Endothelial cell of umbilical vein (primary cell): ENCODE measurements around the gene MYLK. TPM values are rescaled to one million over a fixed set of nuclear protein-coding genes. Genes with fewer than 3 reads are reported as not detected.

ENCODE experiments used
- BruUV-seq: library from RNA; stranded (reverse); fragments of 400-500 nt; replicated peaks from 2 replicates; lab custom pipeline; 2021; lab: Mats Ljungman, UMichigan
- CTCF ChIA-PET: fragments of 300-600, 350-600 bp; sonication (Branson Sonifier 250); formaldehyde crosslinking; loops from one replicate; lab custom pipeline; 2021; ENCODE audit warnings: antibody characterized with exemption, inconsistent platforms; lab: Charles Lee
- POLR2A ChIA-PET: fragments of 300-600, 350-600 bp; sonication (Branson Sonifier 250); formaldehyde crosslinking; loops from one replicate; lab custom pipeline; 2021; ENCODE audit warnings: antibody characterized with exemption, inconsistent platforms; lab: Charles Lee
- DNase-seq: peaks from one replicate; pipeline ENCODE4 v3.0.0-alpha.2; 2011; ENCODE audit warnings: low read depth, low spot score
- FAIRE-seq: peaks from 2 replicates; lab custom pipeline; 2011; peaks lifted over from hg19 to GRCh38; lab: Jason Lieb, UNC
- H2AFZ ChIP-seq: 2 replicates; pipeline ENCODE4 v1.6.0; 2012; ENCODE audit warnings: low read depth, low read length, control low read depth, inconsistent platforms
- H3K27ac ChIP-seq: 2 replicates; pipeline ENCODE4 v1.5.1; 2011; ENCODE audit warnings: low read depth, mild to moderate bottlenecking, control low read depth, low read length, moderate library complexity; ENCODE audit not compliant: insufficient read depth
- H3K27me3 ChIP-seq, 2 experiments: 2 replicates each; pipeline versions ENCODE4 v1.6.0 to v1.6.1; 2011; ENCODE audit warnings: low read length in 2 of 2, mixed read lengths in 1 of 2; ENCODE audit not compliant: control insufficient read depth in 2 of 2, insufficient read depth in 2 of 2
- H3K36me3 ChIP-seq, 2 experiments: 2 replicates in 1 of 2; 3 replicates in 1 of 2; pipeline ENCODE4 v1.5.1; 2011; ENCODE audit warnings: low read length in 2 of 2, mild to moderate bottlenecking in 1 of 2, moderate library complexity in 1 of 2; ENCODE audit not compliant: control insufficient read depth in 2 of 2, insufficient read depth in 2 of 2; ENCODE audit errors: extremely low read depth in 1 of 2
- H3K4me1 ChIP-seq: 3 replicates; pipeline ENCODE4 v1.5.1; 2011; ENCODE audit warnings: mild to moderate bottlenecking, low read length; ENCODE audit not compliant: control insufficient read depth, insufficient read depth; ENCODE audit errors: extremely low read depth
- H3K4me2 ChIP-seq: 2 replicates; pipeline ENCODE4 v1.6.1; 2011; ENCODE audit warnings: low read length, control low read depth, mixed read lengths; ENCODE audit not compliant: insufficient read depth
- H3K4me3 ChIP-seq, 3 experiments: fragments of 200-600 bp in 1 of 3; sonication (generic), shearing (Covaris generic) in 1 of 3; replicated peaks in 1 of 3; 2 replicates each; pipeline ENCODE4 v1.5.1; 2011 to 2016; ENCODE audit warnings: control low read depth in 3 of 3, low read length in 3 of 3, mild to moderate bottlenecking in 2 of 3, inconsistent platforms in 1 of 3, low read depth in 1 of 3, moderate library complexity in 1 of 3; ENCODE audit not compliant: insufficient read depth in 1 of 3
- H3K79me2 ChIP-seq: 2 replicates; pipeline ENCODE4 v1.6.0; 2012; ENCODE audit warnings: low read length, inconsistent platforms; ENCODE audit not compliant: control insufficient read depth, insufficient read depth
- H3K9ac ChIP-seq: replicated peaks from 2 replicates; pipeline ENCODE3; 2011; ENCODE audit warnings: low read length, control low read depth; ENCODE audit not compliant: insufficient read depth; ENCODE audit errors: extremely low read depth
- H3K9me1 ChIP-seq: replicated peaks from 3 replicates; pipeline ENCODE4 v1.6.0; 2011; ENCODE audit warnings: mild to moderate bottlenecking, low read length; ENCODE audit not compliant: control insufficient read depth, insufficient read depth; ENCODE audit errors: extremely low read depth
- H3K9me3 ChIP-seq: replicated peaks from 2 replicates; pipeline ENCODE4 v1.5.1; 2012; ENCODE audit warnings: low read length, inconsistent platforms; ENCODE audit not compliant: control insufficient read depth, insufficient read depth
- H4K20me1 ChIP-seq: replicated peaks from 2 replicates; pipeline ENCODE3; 2011; ENCODE audit warnings: mild to moderate bottlenecking, low read length; ENCODE audit not compliant: control insufficient read depth, insufficient read depth; ENCODE audit errors: extremely low read depth
- CTCF ChIP-seq, 2 donors: IDR thresholded peaks; 1 replicate in 1 of 2; 2 replicates in 1 of 2; pipeline ENCODE4 v1.5.1; 2011; ENCODE audit warnings: low read length in 2 of 2, mild to moderate bottlenecking in 2 of 2, moderate library complexity in 2 of 2, control low read depth in 1 of 2, inconsistent platforms in 1 of 2, low read depth in 1 of 2; ENCODE audit not compliant: insufficient read depth in 1 of 2; ENCODE audit errors: extremely low read depth in 1 of 2
- EZH2 ChIP-seq: IDR thresholded peaks from 2 replicates; pipeline ENCODE4 v1.6.1; 2012; ENCODE audit warnings: borderline replicate concordance, low read depth, mild to moderate bottlenecking, moderate library complexity, low read length, inconsistent platforms; ENCODE audit not compliant: severe bottlenecking
- FOS ChIP-seq: IDR thresholded peaks from 2 replicates; pipeline ENCODE4 v1.6.1; 2011; ENCODE audit warnings: mild to moderate bottlenecking, low read length, moderate library complexity, borderline replicate concordance; ENCODE audit not compliant: insufficient read depth
- GATA2 ChIP-seq: IDR thresholded peaks from 2 replicates; pipeline ENCODE4 v1.7.0; 2011; ENCODE audit warnings: low read depth, mild to moderate bottlenecking, moderate library complexity, mixed read lengths, low read length; ENCODE audit not compliant: insufficient read length, insufficient read depth
- JUN ChIP-seq: IDR thresholded peaks from 2 replicates; pipeline ENCODE4 v1.6.1; 2011; ENCODE audit warnings: borderline replicate concordance, low read depth; ENCODE audit not compliant: insufficient read length, insufficient read depth
- MAX ChIP-seq: IDR thresholded peaks from 2 replicates; pipeline ENCODE4 v1.6.1; 2011; ENCODE audit not compliant: insufficient read depth, insufficient read length
- MYC ChIP-seq: IDR thresholded peaks from one replicate; pipeline ENCODE4 v1.6.1; 2011; ENCODE audit warnings: mild to moderate bottlenecking, low read depth, low read length
- POLR2A ChIP-seq: IDR thresholded peaks from 2 replicates; pipeline ENCODE4 v1.6.1; 2012; ENCODE audit warnings: low read depth, mild to moderate bottlenecking, control low read depth, low read length
- POLR2AphosphoS5 ChIP-seq: IDR thresholded peaks from 2 replicates; pipeline ENCODE4 v1.6.1; 2012; ENCODE audit warnings: low read depth, mild to moderate bottlenecking, control low read depth, low read length, moderate library complexity; ENCODE audit not compliant: insufficient read depth
- dilution Hi-C: fragments of 300-500 bp; cut with MboI; formaldehyde crosslinking; loops from one replicate; pipeline ENCODE4 v1.15.0; 2019; ENCODE audit warnings: low sequenced_read_pairs; ENCODE audit not compliant: extremely low pct_ligation_motif_present
- intact Hi-C: fragments of 100-400 bp; cut with micrococcal nuclease; formaldehyde crosslinking; loops from one replicate; pipeline ENCODE4 v1.10.0; 2022
- polyA plus RNA-seq, 4 experiments: library from polyadenylated mRNA; depleted of rRNA in 3 of 4; stranded (reverse) in 3 of 4; unstranded in 1 of 4; fragments of >200 nt; gene quantifications; 2 replicates each; pipeline versions ENCODE4 v1.2.1 to v1.2.3, GENCODE V29; 2011 to 2012; ENCODE audit warnings: missing spikeins in 1 of 4
- total RNA-seq: library from RNA; stranded (reverse); gene quantifications from 2 replicates; pipeline ENCODE4 v1.2.3, GENCODE V29; 2021

Gene MYLK
- total and polyA plus RNA-seq, 2 donors (not counting 3 experiments of a cell fraction or from before 2014, with no cell fraction given): 10.0 to 22.2 TPM

- TF ChIP-seq MAX: no peak
- TF ChIP-seq JUN: no peak
- TF ChIP-seq POLR2AphosphoS5: no peak
- TF ChIP-seq MYC: no peak
- TF ChIP-seq FOS: no peak
- TF ChIP-seq CTCF (IDR thresholded peaks at IDR 0.05; ENCODE audit: extremely low read depth in 1 of 2, insufficient read depth in 1 of 2, low read depth in 1 of 2, low read length in 2 of 2): no peak
- TF ChIP-seq EZH2: no peak
- no peak for TF ChIP-seq GATA2
- no peak for TF ChIP-seq POLR2A
- Histone ChIP-seq H2AFZ (no peak overlapping the region), H3K79me2 (no peaks in the 10 kb centered on the region), H3K27me3 (no peaks in the 10 kb centered on the region), H4K20me1 (no peaks in the 10 kb centered on the region), H3K9ac (no peak overlapping the region), H3K27ac (no peak overlapping the region), H3K9me3 (no peaks in the 10 kb centered on the region), H3K4me1 (no peaks in the 10 kb centered on the region), H3K36me3 (no peaks in the 10 kb centered on the region), H3K9me1 (no peaks in the 10 kb centered on the region), H3K4me3 (no peak overlapping the region), H3K4me2 (no peak overlapping the region)
- no TSS peak for BruUV-seq
- no peak for FAIRE-seq
- dilution Hi-C loops (no loop called here), intact Hi-C loops (no loop called here)
- no peak for DNase-seq
- CTCF ChIA-PET: interaction anchor here (1.5 to 9.5 kb wide), 6 partner anchors 12 to 326 kb away, joined by 4 to 299 read pairs (median 12); no protein-coding TSS in a partner anchor
- POLR2A ChIA-PET: no interaction called here
Measured at GRCh38 chr3:123706871-123707270, 177.3 kb downstream of the MYLK start.
